ENCODE data around the gene ROS1. TPM values are rescaled to one million over a fixed set of nuclear protein-coding genes. Genes with fewer than 3 reads are reported as not detected.

ROS1 gene
- total RNA-seq, 1 donor from 2014 or later: not detected

DNA sequence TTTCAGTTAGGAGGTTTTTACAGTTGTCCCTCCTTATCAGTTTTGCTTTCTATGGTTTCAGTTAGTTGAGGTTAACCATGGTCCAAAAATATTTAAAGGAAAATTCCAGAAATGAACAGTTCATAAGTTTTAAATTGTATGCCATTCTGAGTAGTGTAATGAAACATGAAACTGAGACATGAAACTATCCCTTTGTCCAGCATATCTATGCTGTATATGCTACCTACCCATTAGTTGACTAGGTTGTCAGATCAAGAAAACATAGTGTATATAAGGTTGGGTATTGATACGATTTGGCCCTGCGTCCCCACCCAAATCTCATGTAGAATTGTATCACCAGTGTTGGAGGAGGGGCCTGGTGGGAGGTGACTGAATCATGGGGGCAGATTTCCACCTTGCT lies 121.3 kb downstream of the ROS1 start:
- Histone ChIP-seq H3K9me3 (no peaks in the 10 kb centered on the region), H3K36me3 (no peaks in the 10 kb centered on the region), H3K4me1 (no peaks in the 10 kb centered on the region), H3K4me3 (no peak overlapping the region), H3K27ac (no peak overlapping the region), H3K27me3 (no peaks in the 10 kb centered on the region)
- no peak for DNase-seq (ENCODE audit: extremely low spot score in 2 of 2)
- intact Hi-C loops (cut with DNase I): no loop called here
- TF ChIP-seq, protein P1, sequence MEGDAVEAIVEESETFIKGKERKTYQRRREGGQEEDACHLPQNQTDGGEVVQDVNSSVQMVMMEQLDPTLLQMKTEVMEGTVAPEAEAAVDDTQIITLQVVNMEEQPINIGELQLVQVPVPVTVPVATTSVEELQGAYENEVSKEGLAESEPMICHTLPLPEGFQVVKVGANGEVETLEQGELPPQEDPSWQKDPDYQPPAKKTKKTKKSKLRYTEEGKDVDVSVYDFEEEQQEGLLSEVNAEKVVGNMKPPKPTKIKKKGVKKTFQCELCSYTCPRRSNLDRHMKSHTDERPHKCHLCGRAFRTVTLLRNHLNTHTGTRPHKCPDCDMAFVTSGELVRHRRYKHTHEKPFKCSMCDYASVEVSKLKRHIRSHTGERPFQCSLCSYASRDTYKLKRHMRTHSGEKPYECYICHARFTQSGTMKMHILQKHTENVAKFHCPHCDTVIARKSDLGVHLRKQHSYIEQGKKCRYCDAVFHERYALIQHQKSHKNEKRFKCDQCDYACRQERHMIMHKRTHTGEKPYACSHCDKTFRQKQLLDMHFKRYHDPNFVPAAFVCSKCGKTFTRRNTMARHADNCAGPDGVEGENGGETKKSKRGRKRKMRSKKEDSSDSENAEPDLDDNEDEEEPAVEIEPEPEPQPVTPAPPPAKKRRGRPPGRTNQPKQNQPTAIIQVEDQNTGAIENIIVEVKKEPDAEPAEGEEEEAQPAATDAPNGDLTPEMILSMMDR (IDR thresholded peaks at IDR 0.05): no peak
- TF ChIP-seq POLR2AphosphoS5 (IDR thresholded peaks at IDR 0.05; ENCODE audit: insufficient read depth in 1 of 2, low read depth in 1 of 2): no peak
- TF ChIP-seq POLR2A (IDR thresholded peaks at IDR 0.05): no peak

DNA sequence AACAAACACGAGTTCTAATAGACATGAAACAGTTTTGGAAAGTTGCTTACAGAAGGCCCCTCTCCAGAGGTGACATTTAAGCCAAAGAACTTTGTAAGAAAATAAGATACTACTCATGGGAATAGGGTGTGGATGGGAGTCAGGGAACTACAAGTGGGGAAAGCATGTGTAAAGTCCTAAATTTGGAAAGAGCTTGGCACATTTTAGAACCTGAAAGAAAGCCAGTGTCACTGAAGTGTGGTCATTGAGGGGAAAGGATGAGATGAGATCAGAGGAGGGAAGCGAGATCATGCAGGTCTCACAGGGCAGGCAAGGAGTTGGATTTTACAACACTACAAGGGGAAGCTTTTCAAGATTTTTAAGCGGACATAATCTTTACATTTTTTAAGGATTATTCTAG lies 122.4 kb downstream of the ROS1 start:
- intact Hi-C loops (cut with DNase I): no loop called here
- no peaks in the 10 kb centered on the region for H3K9me3 ChIP-seq
- no peaks in the 10 kb centered on the region for H3K36me3 ChIP-seq
- H3K4me3 ChIP-seq: no peak overlapping the region
- no peaks in the 10 kb centered on the region for H3K4me1 ChIP-seq
- TF ChIP-seq POLR2A (IDR thresholded peaks at IDR 0.05) (no peak), POLR2AphosphoS5 (IDR thresholded peaks at IDR 0.05; ENCODE audit: insufficient read depth in 1 of 2, low read depth in 1 of 2) (no peak)
- TF ChIP-seq, protein P1 (IDR thresholded peaks at IDR 0.05): no peak
- H3K27me3 ChIP-seq: no peaks in the 10 kb centered on the region
- H3K27ac ChIP-seq: no peak overlapping the region
- no peak for DNase-seq (ENCODE audit: extremely low spot score in 2 of 2)

DNA sequence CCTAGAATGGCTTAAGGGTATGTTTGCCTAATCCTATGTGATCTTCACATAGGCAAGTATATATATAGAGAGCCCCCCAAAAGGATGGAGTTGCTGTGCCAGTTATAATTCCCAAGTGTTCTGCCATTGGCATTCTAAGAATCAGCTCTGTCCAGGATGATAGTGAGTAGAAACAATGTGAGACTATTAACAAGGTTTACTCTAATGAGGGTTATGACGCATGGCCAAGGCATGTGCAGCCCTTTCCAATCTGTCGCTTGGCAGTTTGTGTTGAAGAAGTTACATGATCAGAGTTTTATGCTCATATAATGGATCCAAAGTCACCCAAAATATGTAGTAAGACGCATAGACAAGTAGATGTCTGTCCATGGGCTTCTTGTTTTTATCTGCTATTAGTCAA lies 126.8 kb downstream of the ROS1 start:
- Histone ChIP-seq H3K4me1 (no peaks in the 10 kb centered on the region), H3K4me3 (no peak overlapping the region), H3K27me3 (no peaks in the 10 kb centered on the region), H3K9me3 (no peaks in the 10 kb centered on the region), H3K27ac (no peak overlapping the region), H3K36me3 (no peaks in the 10 kb centered on the region)
- no peak for DNase-seq (ENCODE audit: extremely low spot score in 2 of 2)
- TF ChIP-seq POLR2A (IDR thresholded peaks at IDR 0.05) (no peak), POLR2AphosphoS5 (IDR thresholded peaks at IDR 0.05; ENCODE audit: insufficient read depth in 1 of 2, low read depth in 1 of 2) (no peak)
- TF ChIP-seq, protein P1 (IDR thresholded peaks at IDR 0.05): no peak
- intact Hi-C loops (cut with DNase I): no loop called here

DNA sequence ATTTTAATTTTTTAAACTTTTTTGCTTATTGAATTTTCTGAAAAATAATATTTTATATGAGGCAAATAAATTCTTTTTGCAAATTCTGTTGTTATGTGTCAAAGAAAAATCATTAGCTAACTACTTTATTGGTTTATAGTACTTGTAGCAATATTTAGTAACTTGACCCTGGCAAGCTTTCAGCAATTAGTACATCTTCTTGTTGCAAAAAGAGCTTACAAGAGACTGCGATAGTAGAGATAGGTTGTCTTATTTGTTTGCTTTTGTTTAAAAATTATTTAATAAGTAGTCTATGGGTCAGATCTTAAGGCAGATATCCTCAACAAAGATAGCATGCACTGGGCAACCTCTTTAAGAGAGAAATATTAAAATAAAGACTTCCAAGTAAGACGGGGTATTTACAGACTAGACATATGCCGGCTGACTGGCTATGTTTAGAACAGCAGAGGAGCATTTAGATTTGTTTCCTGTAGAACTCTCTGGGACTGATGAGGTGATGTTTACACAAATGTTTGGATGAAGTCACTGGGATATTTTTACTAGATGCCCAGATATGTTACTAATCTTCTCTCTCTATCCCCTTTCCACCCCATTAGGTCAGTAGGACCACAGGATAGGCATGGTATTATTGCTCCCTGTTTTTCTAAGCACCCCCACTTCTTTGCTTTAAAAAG lies 135.4 kb downstream of the ROS1 start:
- H3K36me3 ChIP-seq: no peaks in the 10 kb centered on the region
- intact Hi-C loops (cut with DNase I): no loop called here
- no peak overlapping the region for H3K27ac ChIP-seq
- H3K4me1 ChIP-seq: no peaks in the 10 kb centered on the region
- no peaks in the 10 kb centered on the region for H3K9me3 ChIP-seq
- no peak for DNase-seq (ENCODE audit: extremely low spot score in 2 of 2)
- no peak overlapping the region for H3K4me3 ChIP-seq
- TF ChIP-seq POLR2A (IDR thresholded peaks at IDR 0.05): no peak
- no peak for TF ChIP-seq POLR2AphosphoS5 (IDR thresholded peaks at IDR 0.05; ENCODE audit: insufficient read depth in 1 of 2, low read depth in 1 of 2)
- TF ChIP-seq, protein P1 (IDR thresholded peaks at IDR 0.05): no peak
- no peaks in the 10 kb centered on the region for H3K27me3 ChIP-seq

DNA sequence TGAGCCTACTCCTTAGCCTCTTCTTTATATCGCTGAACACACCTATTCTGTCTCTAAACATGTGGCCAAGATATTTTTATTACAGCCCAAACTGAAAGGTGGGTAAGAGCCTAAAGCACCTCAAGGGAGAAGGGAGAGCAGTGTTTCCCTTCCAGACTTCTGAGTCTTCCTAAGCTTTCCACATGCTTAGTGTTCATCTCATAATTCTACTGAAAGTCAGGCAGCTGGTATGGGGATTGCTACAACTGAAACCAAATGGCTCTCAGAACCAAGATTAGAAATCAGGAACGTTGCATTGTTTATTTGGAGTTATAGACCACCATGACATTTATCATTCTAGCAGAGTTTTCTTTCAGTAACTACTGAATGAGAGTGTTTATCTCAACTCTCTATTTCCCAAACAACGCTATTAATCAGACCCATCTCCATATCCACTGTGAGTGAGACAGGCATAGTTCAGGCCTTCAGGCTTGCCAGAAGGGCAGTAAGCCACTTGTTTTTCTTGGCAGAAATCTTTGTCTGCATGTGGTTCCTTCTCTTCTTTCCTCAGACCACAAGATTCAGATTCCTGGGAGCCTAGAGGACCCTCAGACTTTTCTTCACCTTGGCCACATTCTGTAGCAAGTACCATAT lies 137.5 kb downstream of the ROS1 start:
- H3K9me3 ChIP-seq: no peaks in the 10 kb centered on the region
- H3K4me1 ChIP-seq: no peaks in the 10 kb centered on the region
- intact Hi-C loops (cut with DNase I): no loop called here
- H3K27ac ChIP-seq: no peak overlapping the region
- no peak overlapping the region for H3K4me3 ChIP-seq
- H3K27me3 ChIP-seq: no peaks in the 10 kb centered on the region
- TF ChIP-seq, protein P1 (IDR thresholded peaks at IDR 0.05): no peak
- TF ChIP-seq POLR2AphosphoS5 (IDR thresholded peaks at IDR 0.05; ENCODE audit: insufficient read depth in 1 of 2, low read depth in 1 of 2) (no peak), POLR2A (IDR thresholded peaks at IDR 0.05) (no peak)
- H3K36me3 ChIP-seq: no peaks in the 10 kb centered on the region
- DNase-seq (ENCODE audit: extremely low spot score in 2 of 2): no peak

All from vagina (tissue), 2 donors.